SK-N-SH treated with all-trans-retinoic acid at 6 μM for 48 hours (cell line): Measurements from ENCODE around the gene CSK.

Source experiments
- ATAC-seq: fragments of 200-7000 bp; cut with Tn5 transposase; 3 replicates; pipeline ENCODE4 v1.9.1; 2020; ENCODE audit warnings: mild to moderate bottlenecking, moderate library complexity
- ARNTL ChIP-seq: fragments of 450-650 bp; formaldehyde crosslinking; IDR thresholded peaks from 2 replicates; pipeline ENCODE4 v1.5.0; 2020; ENCODE audit warnings: low read depth, mild to moderate bottlenecking, moderate library complexity, borderline replicate concordance
- BACH2 ChIP-seq: fragments of 250-450 bp; sonication (Bioruptor Pico); IDR thresholded peaks from 2 replicates; pipeline ENCODE4 v1.9.0; 2021; ENCODE audit warnings: mild to moderate bottlenecking, borderline replicate concordance
- CREB5 ChIP-seq: fragments of 250-450 bp; sonication (Bioruptor Pico); IDR thresholded peaks from 2 replicates; pipeline ENCODE4 v1.5.1; 2020; ENCODE audit warnings: low read depth, mild to moderate bottlenecking, moderate library complexity
- CSRNP3 ChIP-seq: fragments of 250-450 bp; sonication (Bioruptor Pico); IDR thresholded peaks from 2 replicates; pipeline ENCODE4 v1.5.1; 2021; ENCODE audit warnings: mild to moderate bottlenecking, moderate library complexity
- ESRRG ChIP-seq: fragments of 250-450 bp; sonication (Bioruptor Pico); IDR thresholded peaks from 2 replicates; pipeline ENCODE4 v1.6.1; 2021; ENCODE audit warnings: mild to moderate bottlenecking
- GLIS3 ChIP-seq: fragments of 250-450 bp; sonication (Bioruptor Pico); IDR thresholded peaks from 2 replicates; pipeline ENCODE4 v1.5.0; 2020; ENCODE audit warnings: mild to moderate bottlenecking, moderate library complexity
- ISL1 ChIP-seq: fragments of 250-450 bp; sonication (Bioruptor Pico); IDR thresholded peaks from 2 replicates; pipeline ENCODE4 v2.1.2; 2022; ENCODE audit warnings: mild to moderate bottlenecking, moderate library complexity
- PATZ1 ChIP-seq: fragments of 250-450 bp; sonication (Bioruptor Pico); IDR thresholded peaks from 2 replicates; pipeline ENCODE4 v1.8.0; 2020; ENCODE audit warnings: mild to moderate bottlenecking, moderate library complexity, borderline replicate concordance
- POU6F1 ChIP-seq: fragments of 250-450 bp; sonication (Bioruptor Pico); IDR thresholded peaks from 2 replicates; pipeline ENCODE4 v1.8.0; 2021; ENCODE audit warnings: low read depth, mild to moderate bottlenecking, moderate library complexity, borderline replicate concordance
- PPARA ChIP-seq: fragments of 250-450 bp; sonication (Bioruptor Pico); IDR thresholded peaks from 2 replicates; pipeline ENCODE4 v1.5.0; 2020; ENCODE audit warnings: mild to moderate bottlenecking, borderline replicate concordance
- RARB ChIP-seq: fragments of 250-450 bp; sonication (Bioruptor Pico); IDR thresholded peaks from 2 replicates; pipeline ENCODE4 v1.8.0; 2021; ENCODE audit warnings: mild to moderate bottlenecking, moderate library complexity
- TCF4 ChIP-seq: fragments of 250-450 bp; sonication (Bioruptor Pico); IDR thresholded peaks from 2 replicates; pipeline ENCODE4 v1.8.0; 2021; ENCODE audit warnings: mild to moderate bottlenecking, moderate library complexity, borderline replicate concordance
- TOX ChIP-seq: fragments of 250-450 bp; sonication (Bioruptor Pico); IDR thresholded peaks from 2 replicates; pipeline ENCODE4 v1.8.0; 2021; ENCODE audit warnings: mild to moderate bottlenecking, moderate library complexity, borderline replicate concordance
- ZC3H10 ChIP-seq: fragments of 250-450 bp; sonication (Bioruptor Pico); IDR thresholded peaks from 2 replicates; pipeline ENCODE4 v1.5.1; 2021; ENCODE audit warnings: mild to moderate bottlenecking, moderate library complexity
- ZFP3 ChIP-seq: fragments of 250-450 bp; sonication (Bioruptor Pico); IDR thresholded peaks from 2 replicates; pipeline ENCODE4 v1.5.0; 2020; ENCODE audit warnings: mild to moderate bottlenecking, moderate library complexity
- ZFP30 ChIP-seq: fragments of 450-650 bp; formaldehyde crosslinking; IDR thresholded peaks from 2 replicates; pipeline ENCODE4 v1.5.0; 2022; ENCODE audit warnings: mild to moderate bottlenecking, moderate library complexity
- ZNF565 ChIP-seq: fragments of 450-650 bp; formaldehyde crosslinking; conservative IDR thresholded peaks from 2 replicates; pipeline ENCODE4 v1.5.0; 2020; ENCODE audit warnings: low read depth, mild to moderate bottlenecking, moderate library complexity
- ZNF70 ChIP-seq: fragments of 450-650 bp; formaldehyde crosslinking; IDR thresholded peaks from 2 replicates; pipeline ENCODE4 v1.5.0; 2020; ENCODE audit warnings: mild to moderate bottlenecking, moderate library complexity
- ZNF8 ChIP-seq: fragments of 450-650 bp; formaldehyde crosslinking; IDR thresholded peaks from 2 replicates; pipeline ENCODE4 v1.5.0; 2020; ENCODE audit warnings: mild to moderate bottlenecking, moderate library complexity

The CSK gene

GRCh38 chr15:74826364-74826819, 44.5 kb downstream of the CSK start, which contains the start of gene CPLX3:
Gene CPLX3, plus strand, starts transcription at chr15:74826627. Its CDS starts 77 bp downstream, at chr15:74826704.
- ATAC-seq = peak; percentile 49
- no peak for TF ChIP-seq ZNF565 (CRISPR knock-in tag)
- no peak for TF ChIP-seq RARB (CRISPR knock-in tag)
- TF ChIP-seq ZNF70 (CRISPR knock-in tag) = no peak
- no peak for TF ChIP-seq CREB5 (CRISPR knock-in tag)
- TF ChIP-seq TOX (CRISPR knock-in tag) = no peak
- no peak for TF ChIP-seq ZNF8 (CRISPR knock-in tag)
- TF ChIP-seq ARNTL (CRISPR knock-in tag) = no peak
- TF ChIP-seq PATZ1 (CRISPR knock-in tag) = no peak
- TF ChIP-seq TCF4 (CRISPR knock-in tag) = no peak
- no peak for TF ChIP-seq ZFP30 (CRISPR knock-in tag)
- no peak for TF ChIP-seq CSRNP3
- no peak for TF ChIP-seq ISL1 (CRISPR knock-in tag)
- TF ChIP-seq ZC3H10 = no peak
- TF ChIP-seq GLIS3 = no peak
- TF ChIP-seq BACH2 (CRISPR knock-in tag) = no peak
- TF ChIP-seq ESRRG (CRISPR knock-in tag) = no peak
- TF ChIP-seq, all 23 proteins: peak for 0

- TF ChIP-seq ZFP3 (CRISPR knock-in tag) = no peak
- no peak for TF ChIP-seq BACH2 (CRISPR knock-in tag)
- TF ChIP-seq, all 23 proteins: peak for 0
- ATAC-seq = no peak
Measured at GRCh38 chr15:74826921-74827320, 45.0 kb downstream of the CSK start.

- TF ChIP-seq PATZ1 (CRISPR knock-in tag) (no peak), ZFP3 (CRISPR knock-in tag) (no peak), POU6F1 (CRISPR knock-in tag) (no peak), RARB (CRISPR knock-in tag) (no peak), ZC3H10 (no peak), CREB5 (CRISPR knock-in tag) (no peak), ZNF70 (CRISPR knock-in tag) (no peak), TCF4 (CRISPR knock-in tag) (no peak), BACH2 (CRISPR knock-in tag) (no peak), ESRRG (CRISPR knock-in tag) (no peak), ZFP30 (CRISPR knock-in tag) (no peak), PPARA (no peak), ZNF565 (CRISPR knock-in tag) (no peak)
- ATAC-seq = no peak
Measured at GRCh38 chr15:74827614-74828013, 45.7 kb downstream of the CSK start.
